Epithelial cell of esophagus (primary cell): ENCODE measurements around the gene ENPEP.
"Not testable (repeated sequence)": the region's sequence is repeated elsewhere in the genome, so short reads cannot be mapped to it uniquely, and the experiment has no call there.

ENCODE experiments used
- DNase-seq: peaks from one replicate; pipeline ENCODE4 v3.0.0; 2010; ENCODE audit warnings: low read depth
- H3K4me3 ChIP-seq: 2 replicates; pipeline ENCODE4 v1.5.1; 2011; ENCODE audit warnings: mild to moderate bottlenecking, low read length, control low read depth
- TF ChIP-seq, protein P1 (sequence below): IDR thresholded peaks from 2 replicates; pipeline ENCODE4 v1.5.1; 2011; ENCODE audit warnings: low read depth, mild to moderate bottlenecking, low read length, control low read depth, inconsistent platforms; ENCODE audit not compliant: insufficient read depth; ENCODE audit errors: missing control alignments

The ENPEP gene, protein sequence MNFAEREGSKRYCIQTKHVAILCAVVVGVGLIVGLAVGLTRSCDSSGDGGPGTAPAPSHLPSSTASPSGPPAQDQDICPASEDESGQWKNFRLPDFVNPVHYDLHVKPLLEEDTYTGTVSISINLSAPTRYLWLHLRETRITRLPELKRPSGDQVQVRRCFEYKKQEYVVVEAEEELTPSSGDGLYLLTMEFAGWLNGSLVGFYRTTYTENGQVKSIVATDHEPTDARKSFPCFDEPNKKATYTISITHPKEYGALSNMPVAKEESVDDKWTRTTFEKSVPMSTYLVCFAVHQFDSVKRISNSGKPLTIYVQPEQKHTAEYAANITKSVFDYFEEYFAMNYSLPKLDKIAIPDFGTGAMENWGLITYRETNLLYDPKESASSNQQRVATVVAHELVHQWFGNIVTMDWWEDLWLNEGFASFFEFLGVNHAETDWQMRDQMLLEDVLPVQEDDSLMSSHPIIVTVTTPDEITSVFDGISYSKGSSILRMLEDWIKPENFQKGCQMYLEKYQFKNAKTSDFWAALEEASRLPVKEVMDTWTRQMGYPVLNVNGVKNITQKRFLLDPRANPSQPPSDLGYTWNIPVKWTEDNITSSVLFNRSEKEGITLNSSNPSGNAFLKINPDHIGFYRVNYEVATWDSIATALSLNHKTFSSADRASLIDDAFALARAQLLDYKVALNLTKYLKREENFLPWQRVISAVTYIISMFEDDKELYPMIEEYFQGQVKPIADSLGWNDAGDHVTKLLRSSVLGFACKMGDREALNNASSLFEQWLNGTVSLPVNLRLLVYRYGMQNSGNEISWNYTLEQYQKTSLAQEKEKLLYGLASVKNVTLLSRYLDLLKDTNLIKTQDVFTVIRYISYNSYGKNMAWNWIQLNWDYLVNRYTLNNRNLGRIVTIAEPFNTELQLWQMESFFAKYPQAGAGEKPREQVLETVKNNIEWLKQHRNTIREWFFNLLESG

DNA sequence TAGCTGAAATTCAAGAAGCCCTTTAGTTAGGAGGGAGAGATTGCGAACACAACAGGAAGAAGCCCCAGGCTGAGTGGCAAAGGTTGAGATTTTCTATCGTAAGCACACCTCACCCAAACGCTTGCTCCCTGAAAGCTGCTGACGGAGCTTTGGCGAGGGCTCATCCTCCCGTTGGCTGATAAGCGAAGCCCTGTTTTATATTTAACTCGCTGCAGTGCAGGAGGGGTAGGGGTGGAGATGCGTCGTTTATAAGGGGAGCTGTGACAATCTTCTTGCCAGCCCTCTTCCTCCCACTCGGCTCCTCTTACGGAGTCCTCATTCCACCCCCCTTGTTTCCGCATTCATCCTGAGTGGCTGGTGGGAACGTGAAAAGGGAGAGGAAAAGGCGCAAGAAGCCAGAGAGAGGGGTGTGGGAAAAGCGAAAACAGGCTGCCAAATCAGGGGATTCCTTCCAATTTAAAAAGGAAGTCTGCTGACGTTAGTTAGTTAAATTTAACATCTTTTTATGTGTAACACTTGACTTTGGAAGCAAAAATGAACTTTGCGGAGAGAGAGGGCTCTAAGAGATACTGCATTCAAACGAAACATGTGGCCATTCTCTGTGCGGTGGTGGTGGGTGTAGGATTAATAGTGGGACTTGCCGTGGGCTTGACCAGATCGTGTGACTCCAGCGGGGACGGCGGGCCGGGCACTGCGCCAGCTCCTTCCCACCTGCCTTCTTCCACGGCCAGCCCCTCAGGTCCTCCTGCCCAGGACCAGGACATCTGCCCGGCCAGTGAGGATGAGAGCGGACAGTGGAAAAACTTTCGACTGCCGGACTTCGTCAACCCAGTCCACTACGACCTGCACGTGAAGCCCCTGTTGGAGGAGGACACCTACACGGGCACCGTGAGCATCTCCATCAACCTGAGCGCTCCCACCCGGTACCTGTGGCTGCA, at the start of gene ENPEP:
Gene ENPEP, plus strand, starts transcription at position 275 of the 938 bp plus-strand sequence. Its CDS starts 260 bp downstream, at position 535.
- DNase-seq = peak; percentile 4
- peak within 1 kb of the TSS; percentile 13 for H3K4me3 ChIP-seq
- TF ChIP-seq, protein P1, sequence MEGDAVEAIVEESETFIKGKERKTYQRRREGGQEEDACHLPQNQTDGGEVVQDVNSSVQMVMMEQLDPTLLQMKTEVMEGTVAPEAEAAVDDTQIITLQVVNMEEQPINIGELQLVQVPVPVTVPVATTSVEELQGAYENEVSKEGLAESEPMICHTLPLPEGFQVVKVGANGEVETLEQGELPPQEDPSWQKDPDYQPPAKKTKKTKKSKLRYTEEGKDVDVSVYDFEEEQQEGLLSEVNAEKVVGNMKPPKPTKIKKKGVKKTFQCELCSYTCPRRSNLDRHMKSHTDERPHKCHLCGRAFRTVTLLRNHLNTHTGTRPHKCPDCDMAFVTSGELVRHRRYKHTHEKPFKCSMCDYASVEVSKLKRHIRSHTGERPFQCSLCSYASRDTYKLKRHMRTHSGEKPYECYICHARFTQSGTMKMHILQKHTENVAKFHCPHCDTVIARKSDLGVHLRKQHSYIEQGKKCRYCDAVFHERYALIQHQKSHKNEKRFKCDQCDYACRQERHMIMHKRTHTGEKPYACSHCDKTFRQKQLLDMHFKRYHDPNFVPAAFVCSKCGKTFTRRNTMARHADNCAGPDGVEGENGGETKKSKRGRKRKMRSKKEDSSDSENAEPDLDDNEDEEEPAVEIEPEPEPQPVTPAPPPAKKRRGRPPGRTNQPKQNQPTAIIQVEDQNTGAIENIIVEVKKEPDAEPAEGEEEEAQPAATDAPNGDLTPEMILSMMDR = no peak

DNA sequence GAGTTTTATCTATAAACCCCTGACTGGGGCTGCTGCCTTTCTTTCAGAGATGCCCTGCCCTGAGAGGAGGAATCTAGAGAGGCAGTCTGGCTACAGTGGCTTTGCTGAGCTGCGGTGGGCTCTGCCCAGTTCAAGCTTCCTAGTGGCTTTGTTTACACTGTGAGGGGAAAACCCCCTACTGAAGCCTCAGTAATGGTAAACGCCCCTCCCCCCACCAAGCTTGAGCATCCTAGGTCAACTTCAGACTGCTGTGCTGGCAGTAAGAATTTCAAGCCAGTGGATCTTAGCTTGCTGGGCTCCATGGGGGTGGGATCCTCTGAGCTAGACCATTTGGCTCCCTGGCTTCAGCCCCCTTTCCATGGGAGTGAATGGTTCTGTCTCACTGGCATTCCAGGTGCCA, 44.1 kb upstream of the ENPEP start:
- H3K4me3 ChIP-seq, DNase-seq: not testable (repeated sequence)

DNA sequence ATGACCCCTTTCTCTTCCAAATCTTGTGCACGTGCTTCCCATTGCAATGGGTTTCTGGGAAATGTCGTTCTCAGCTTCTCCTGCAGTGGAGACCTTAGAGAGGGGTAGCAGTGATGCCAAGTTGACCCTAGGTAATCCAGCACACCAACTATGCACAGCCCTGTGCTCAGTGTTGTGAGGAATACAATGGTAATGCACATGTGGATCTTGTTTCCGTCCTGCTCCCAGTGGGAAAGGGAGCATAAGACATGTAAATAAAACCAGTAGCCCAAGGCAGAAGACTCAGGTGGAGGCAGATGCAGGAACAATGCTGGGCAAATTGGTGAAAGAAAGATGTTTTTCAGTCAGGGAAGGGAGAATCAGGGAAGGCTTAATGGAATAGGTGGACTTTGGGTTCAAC, 38.7 kb upstream of the ENPEP start:
- not testable (repeated sequence) for H3K4me3 ChIP-seq, DNase-seq

DNA sequence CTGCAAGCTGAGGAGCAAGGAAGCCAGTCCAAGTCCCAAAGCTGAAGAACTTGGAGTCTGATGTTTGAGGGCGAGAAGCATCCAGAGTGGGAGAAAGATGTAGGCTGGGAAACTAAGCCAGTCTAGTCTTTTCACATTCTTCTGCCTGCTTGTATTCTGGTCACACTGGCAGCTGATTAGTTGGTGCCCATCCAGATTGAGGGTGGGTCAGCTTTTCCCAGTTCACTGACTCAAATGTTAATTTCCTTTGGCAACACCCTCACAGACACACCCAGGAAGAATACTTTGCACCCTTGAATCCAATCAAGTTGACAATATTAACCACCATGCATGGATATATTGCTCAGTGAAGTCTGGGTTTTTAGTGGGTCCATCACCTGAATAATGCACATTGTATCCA, 36.7 kb upstream of the ENPEP start:
- not testable (repeated sequence) for H3K4me3 ChIP-seq, DNase-seq

DNA sequence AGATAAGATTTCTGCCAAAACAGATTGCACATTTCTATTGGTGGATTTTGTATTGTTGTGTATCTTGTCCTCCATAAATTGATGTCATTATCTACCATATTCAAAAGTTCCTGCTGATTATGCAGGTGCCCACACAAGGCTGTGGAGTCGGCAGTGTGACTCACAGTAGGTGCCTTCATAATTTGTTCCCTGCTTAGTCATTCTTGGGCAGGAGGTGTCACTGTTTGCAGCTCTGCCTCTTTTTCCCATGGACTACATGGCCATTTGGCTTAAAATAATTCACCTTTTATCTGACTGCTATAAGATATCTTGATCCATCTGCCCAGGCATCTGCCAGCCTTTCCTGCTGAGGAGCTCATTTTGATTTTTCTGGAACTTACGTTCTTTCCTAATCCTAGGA, 33.6 kb upstream of the ENPEP start:
- peak; percentile 31 for DNase-seq
- no peak overlapping the region for H3K4me3 ChIP-seq
- TF ChIP-seq, protein P1 = no peak

DNA sequence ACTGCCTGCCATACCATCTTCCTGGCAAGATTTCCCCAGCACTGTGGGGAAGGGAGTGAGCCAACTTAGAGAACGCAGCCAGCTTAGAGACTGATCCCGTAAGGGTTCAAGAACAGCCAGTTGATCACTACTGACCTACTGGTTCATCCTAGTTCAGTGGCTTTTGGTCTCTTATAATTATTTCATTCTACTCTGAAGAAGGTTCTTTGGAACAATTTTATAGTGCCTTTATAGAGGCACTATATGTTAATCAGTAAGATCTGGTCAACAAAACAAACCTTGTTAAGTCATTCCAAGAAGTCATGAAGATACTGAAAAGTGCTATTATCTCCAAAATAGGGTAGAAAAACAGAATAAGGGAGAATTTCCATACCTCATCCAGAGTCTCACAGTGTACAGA, 33.2 kb upstream of the ENPEP start:
- TF ChIP-seq, protein P1 = no peak
- H3K4me3 ChIP-seq = no peak overlapping the region
- no peak for DNase-seq

DNA sequence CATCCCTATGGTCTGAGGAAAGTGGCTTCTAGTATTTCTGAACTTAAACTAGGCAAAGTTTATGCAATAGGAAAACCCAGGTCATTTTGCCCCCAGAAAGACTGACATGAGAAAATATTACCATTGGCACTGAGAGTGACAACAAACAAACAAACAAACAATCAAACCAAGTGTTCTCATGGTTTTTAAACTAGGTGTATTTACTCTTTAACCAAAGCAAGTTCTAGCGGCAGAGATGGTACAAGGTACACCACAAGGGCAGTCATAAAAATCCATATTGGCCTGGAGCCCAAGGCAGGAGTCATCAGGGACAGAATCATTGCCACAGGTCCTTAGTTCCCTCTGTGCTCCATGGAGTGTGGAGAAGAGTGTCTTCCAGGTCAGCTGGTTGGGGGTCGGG, 26.0 kb upstream of the ENPEP start:
- no peak for DNase-seq
- H3K4me3 ChIP-seq = no peak overlapping the region
- TF ChIP-seq, protein P1 = no peak

DNA sequence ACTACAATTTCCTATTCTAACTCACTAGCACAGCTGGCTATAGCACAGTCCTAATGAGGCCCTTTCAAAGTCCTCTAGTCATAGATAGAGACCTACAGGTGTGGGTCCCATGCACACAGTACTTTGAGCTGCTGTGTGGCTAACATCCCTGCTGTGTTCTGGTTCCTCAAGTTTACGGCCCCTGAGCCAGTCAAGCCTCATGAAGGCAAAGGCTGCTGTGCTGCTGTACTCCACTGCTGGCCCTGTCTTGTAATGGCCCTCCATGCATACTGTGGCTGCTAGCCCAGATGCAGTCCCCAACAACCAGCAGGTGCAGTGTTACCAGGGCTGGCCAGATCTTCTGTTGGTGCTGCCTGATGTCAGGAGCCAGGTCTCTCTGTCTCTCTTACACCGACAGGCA, 23.4 kb upstream of the ENPEP start:
- no peak overlapping the region for H3K4me3 ChIP-seq
- DNase-seq = no peak
- TF ChIP-seq, protein P1 = no peak
